GM19372 (cell line): ENCODE data around the gene DNAAF3.
"Not testable (repeated sequence)": the region's sequence is repeated elsewhere in the genome, so short reads cannot be mapped to it uniquely, and the experiment has no call there.

ENCODE experiments used
- ATAC-seq: cut with Tn5 transposase; IDR thresholded peaks from one replicate; pipeline ENCODE4 v1.9.1; 2021; ENCODE audit warnings: mild to moderate bottlenecking, low read depth, moderate library complexity; ENCODE audit not compliant: unreplicated experiment

Gene DNAAF3

GRCh38 chr19:55156202-55157063 lies 10.0 kb downstream of the DNAAF3 start:
- no peak for ATAC-seq

- not testable (repeated sequence) for ATAC-seq
These were observed 10.6 kb downstream of the DNAAF3 start for GRCh38 chr19:55155784-55156183.

DNA sequence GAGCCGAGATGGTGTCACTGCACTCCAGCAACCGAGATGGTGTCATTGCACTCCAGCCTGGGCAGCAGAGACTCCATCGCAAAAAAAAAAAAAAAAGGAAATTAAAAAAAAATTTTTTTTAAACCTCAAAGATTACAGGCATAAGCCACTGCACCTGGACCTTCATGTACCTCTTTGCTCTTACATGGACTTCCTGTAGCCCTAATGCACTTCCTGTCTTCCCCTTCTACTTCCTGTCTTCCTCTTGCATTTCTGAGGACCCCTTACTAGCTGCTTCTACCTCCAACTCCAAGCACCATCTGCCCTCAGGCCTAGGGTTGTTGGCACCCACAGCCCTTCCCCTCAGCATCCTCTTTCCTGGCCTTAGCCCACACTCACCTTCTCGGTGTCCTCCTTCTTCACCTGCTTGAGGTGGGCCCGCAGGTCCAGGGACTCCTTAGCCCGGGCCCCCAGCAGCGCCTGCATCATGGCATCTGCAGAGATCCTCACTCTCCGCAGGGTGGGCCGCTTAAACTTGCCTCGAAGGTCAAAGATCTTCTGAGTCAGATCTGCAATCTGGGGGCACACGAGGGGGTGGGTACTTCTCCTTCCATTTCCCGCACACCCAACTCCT lies 12.7 kb downstream of the DNAAF3 start:
- ATAC-seq: no peak

DNA sequence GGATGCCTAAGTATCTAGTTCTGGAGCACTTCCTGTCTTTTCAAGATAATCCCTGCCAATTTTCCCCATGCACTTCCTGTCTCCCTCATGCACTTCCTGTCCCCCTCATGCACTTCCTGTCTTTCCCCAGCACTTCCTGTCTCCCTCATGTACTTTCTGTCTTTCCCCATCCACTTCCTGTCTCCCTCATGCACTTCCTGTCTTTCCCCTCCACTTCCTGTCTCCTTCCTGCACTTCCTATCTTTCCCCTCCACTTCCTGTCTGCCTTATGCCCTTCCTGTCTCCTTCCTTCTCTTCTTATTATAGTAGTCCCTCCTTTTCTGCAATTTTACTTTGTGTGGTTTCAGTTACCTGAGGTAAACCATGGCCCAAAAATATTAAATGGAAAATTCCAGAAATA lies 14.4 kb downstream of the DNAAF3 start:
- ATAC-seq: no peak

DNA sequence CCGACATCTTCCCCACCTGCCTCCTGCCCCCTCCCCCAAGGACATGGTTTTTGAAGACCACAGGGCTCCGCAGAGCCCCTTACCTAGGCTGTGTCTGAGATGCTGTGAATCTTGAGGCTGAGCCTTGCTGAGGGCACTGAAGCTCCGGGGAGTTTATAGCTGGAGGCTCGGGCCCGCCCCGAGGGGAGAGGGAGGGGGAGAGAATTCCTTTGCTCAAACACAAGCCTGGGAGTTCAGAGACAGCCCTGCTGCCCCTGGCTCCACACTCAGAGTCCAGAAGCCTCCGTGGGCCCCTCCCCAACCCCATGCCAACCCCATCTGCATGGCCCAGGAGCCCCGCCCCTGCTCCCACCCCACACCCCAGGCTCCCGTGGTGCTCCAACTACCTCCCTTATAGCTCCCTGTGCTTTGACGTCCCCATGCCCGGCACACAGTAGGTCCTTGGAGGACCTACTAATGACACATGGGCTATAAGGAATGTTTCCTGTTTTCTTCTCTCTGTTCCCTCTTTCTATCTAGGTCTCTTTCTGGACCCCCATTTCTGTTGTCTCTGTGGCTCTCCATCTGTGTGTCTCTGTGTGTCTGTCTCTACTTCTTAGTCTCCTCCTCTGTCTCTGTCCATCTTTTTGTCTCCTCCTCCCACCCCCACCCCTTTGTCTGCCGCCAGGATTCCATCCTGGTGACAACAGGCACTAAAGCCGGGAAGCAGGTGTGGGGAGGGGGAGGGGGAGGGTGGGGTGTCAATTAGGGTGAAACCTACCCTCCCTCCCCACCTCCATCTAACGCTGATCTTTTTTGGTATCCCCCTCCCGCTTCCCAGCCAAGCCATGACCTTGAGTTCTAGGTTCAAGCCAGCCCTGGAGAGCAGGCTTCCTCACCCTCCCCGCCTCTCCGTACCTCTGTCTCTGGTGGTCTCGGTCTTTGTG lies 17.1 kb downstream of the DNAAF3 start, which contains the start of gene TNNT1:
Gene TNNT1, minus strand, starts transcription at position 129 of the 926 bp plus-strand sequence. CDS start 2,049 bp downstream, outside the sequence.
- ATAC-seq: no peak

DNA sequence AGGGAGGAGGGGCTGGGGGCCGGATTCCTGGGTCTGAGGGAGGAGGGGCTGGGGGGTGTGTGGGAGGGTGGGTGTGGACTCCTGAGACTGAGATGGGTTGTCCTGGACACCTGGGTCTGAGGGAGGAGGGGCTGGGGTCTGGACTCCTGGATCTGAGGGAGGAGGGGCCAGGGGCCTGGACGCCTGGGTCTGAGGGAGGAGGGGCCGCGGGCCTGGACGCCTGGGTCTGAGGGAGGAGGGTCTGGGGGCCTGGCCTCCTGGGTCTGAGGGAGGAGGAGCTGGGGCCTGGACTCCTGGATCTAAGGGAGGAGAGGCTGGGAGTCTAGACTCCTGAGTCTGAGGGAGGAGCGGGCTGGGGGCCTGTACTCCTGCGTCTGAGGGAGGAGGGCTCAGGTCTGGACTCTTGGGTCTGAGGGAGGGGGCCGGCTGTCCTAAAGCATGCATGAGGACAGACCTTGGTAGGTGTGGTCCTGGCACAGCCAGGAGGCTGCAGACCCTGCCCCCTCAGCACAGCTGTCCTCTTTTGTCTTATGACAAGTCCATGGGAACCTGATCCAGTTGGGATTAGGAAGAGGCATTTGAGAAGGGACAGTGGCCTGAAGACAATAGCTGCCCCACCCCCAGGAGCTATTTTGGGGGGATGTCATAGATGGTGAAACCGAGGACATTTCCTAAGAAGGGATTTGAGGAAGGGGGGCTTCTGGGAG lies 18.7 kb downstream of the DNAAF3 start:
- ATAC-seq: no peak

DNA sequence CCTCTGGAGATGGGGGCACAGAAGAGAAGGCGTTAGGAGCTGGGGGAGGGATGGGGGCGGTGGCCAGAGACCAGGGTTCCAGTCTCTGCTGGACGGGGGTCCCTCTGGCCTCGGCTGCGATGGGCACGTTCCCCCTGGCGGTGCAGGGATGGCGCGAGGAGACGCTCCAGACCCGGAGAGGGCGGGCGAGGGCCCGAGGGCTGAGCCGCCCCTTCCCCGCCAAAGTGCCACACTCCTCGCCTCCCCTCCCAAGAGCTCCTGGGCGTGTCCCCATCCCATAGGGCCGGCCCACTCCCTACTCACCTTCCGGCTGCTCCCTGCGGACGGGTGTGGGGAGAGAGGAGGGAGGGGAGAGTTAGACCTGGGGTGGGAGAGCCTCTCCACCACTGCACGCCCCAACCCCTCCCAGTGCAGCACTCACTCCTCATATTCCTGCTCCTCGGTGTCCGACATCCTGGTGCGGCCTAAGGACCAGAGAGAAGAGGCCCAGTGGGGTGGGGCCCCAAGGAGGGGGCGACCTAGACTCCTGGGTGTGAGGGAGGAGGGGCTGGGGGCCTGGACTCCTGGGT lies 19.6 kb downstream of the DNAAF3 start:
- ATAC-seq: no peak

DNA sequence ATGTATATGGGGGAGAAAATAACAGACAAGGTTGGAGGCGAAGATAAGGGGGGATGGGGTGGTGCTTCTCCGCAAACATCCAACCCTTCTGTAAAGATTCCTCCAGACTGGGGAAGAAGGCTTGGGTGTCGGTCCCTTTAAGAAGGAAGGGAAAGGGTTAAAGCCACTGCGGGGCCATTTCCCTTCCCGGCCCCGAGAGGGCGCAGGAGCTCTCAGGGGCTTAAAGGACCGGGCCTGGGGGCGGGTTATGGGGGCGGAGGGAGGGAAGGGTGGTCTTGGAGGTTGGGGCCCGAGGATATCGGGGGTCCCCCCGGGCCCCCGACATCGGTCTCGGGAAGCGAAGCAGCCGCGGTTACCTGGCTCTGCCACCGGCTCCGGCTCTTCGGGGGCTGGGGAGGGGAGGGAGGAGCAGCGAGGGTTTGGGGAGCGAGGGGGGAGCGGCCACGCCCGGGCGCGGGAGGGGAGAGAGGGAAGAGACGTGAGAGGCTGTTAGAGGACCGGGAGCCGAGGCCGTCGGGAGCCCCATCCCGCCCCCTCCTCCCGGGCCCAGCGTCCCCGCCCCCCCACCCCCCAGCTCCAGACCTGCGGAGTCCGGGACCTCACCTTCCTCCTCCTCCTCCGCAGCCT lies 20.2 kb downstream of the DNAAF3 start:
- ATAC-seq: no peak

GRCh38 chr19:55145232-55145631 lies 21.2 kb downstream of the DNAAF3 start:
- no peak for ATAC-seq

- ATAC-seq: no peak
These were observed 24.7 kb downstream of the DNAAF3 start for GRCh38 chr19:55141696-55142095.

GRCh38 chr19:55137915-55138314 lies 28.5 kb downstream of the DNAAF3 start:
- ATAC-seq: no peak

- ATAC-seq: no peak
These were observed 29.9 kb downstream of the DNAAF3 start for GRCh38 chr19:55136399-55137102.

DNA sequence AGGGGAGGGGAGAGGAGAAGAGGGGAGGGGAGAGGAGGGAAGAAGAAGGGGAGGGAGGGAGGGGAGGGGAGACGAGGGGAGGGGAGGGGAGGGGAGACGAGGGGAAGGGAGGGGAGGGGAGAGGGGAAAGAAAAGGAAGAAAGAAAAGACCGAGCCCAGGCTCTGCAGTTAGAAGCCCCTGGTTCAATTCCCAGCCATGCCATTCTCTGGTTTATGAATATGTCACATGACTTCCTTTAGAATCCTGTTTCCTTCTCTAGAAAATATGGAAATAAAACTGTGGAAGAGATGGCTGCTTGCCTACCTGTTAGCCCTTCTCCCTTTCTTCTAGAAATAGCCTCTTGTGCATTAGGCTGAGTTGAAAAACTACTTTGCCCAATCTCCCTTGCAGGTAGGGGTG lies 31.7 kb downstream of the DNAAF3 start:
- no peak for ATAC-seq

DNA sequence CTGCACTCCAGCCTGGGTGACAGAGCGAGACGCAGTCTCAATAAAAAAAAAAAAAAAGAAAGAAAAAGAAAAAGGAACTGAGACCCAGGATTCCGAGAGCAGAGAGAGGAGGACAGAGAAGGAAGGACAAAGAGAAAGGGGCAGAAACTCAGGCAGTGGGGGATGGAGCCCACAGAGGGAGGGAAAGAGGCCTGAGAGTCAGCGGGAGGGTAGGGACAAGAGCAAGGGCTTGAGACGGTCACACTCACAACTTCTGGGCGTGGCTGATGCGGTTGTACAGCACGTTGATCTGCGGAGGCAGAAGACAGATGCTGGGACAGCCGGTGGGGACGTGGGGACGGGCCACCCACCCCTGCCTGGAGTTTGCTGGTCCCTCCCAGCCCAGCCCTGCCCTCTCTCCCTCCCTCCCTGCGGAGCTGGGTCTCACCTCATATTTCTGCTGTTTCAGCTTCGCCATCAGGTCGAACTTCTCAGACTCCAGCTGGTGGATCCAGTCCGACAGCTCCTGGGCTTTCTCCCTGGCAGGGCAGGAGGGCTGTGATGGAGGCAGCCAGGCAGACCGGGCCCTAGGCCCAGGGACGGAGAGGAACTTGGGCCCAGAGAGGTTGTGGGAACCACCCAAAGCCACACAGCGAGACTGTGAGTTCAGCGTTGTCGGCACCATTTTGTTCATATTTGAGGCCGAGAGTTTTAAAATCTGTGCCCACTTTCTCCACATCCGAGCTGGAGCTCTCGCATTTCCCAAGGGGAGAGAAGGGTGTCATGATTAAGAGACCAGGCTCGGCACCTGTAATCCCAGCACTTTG lies 32.6 kb downstream of the DNAAF3 start:
- no peak for ATAC-seq

DNA sequence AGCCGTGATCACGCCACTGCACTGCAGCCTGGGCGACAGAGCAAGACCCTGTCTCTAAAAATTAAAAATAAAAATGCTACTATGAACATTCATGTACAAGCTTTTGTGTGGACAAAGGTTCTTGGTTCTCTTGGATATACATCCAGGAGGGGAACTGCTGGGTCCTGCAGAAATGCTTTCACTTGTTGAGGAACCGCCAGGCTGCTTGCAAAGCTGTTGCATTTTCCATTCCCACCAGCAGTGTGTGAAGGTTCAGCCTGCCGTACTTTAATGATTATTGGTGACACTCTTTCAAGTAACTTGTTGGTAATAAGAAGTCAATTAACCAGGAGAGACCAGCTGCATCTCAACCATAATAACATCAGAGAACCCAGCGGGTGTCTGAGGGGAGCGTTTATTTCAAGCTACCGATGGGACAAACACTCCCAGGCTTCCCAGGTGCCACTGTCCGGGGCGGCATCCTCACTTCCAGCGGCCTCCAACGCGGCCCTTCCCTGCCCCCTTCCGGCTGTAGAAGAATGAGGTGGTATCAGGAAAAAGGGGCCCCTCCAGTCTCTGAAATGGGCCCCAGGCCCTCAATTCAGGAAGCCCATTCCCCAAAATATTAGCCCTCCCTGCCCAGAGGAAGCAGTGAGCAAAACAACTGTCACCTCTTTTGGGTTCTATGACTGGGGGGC lies 33.8 kb downstream of the DNAAF3 start:
- no peak for ATAC-seq

DNA sequence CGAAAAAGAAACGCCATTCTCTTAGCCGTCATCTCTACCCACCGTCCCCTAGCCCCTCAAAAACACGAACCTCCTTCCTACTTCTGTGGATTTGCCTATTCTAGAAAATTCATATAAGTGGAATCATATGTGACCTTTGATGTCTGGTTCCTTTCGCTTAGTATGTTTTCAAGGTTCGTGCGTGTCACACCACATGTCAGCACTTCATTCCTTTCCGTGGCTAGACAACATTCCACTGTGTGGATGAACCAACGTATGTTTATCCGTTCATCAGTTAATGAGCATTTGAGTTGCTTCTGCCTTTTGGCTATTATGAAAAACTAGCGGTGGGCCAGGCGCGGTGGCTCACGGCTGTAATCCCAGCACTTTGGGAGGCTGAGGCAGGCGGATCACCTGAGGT lies 35.0 kb downstream of the DNAAF3 start:
- no peak for ATAC-seq

DNA sequence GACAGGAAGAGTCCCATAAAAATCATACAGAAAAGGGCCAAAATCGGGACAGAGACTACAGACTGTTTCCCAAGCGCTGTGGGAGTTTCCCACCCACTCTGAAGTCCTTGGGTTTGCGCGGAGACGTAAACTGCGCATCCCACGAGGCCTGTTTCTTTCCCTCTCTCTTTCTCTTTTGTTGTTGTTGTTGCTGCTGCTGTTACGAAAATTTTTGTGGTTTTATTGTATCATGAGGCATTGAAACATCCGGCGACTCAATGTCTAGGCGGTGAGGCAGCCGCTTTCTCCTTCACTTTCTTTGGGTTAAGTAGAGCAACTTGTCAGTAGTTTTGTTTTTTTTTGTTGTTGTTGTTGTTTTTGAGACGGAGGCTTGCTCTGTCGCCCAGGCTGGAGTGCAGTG lies 47.4 kb downstream of the DNAAF3 start:
- no peak for ATAC-seq
